Brain microvascular endothelial cell (primary cell): Measurements from ENCODE around the gene EML4.

Experiments used
- DNase-seq: peaks from one replicate; pipeline ENCODE4 v3.0.0-alpha.2; 2020
- H3K27ac ChIP-seq: fragments of 250-450 bp; sonication (Bioruptor Pico); 2 replicates; pipeline ENCODE4 v1.5.1; 2020; ENCODE audit warnings: mild to moderate bottlenecking, moderate library complexity
- H3K27me3 ChIP-seq: fragments of 250-450 bp; sonication (Bioruptor Pico); replicated peaks from 2 replicates; pipeline ENCODE4 v1.5.1; 2020; ENCODE audit warnings: mild to moderate bottlenecking
- H3K36me3 ChIP-seq: fragments of 250-450 bp; sonication (Bioruptor Pico); replicated peaks from 2 replicates; pipeline ENCODE4 v1.5.1; 2020; ENCODE audit warnings: mild to moderate bottlenecking
- H3K4me3 ChIP-seq: 2 replicates; pipeline ENCODE4 v1.5.1; 2011; ENCODE audit warnings: low read depth, mild to moderate bottlenecking, control low read depth, low read length, moderate library complexity
- CTCF ChIP-seq: IDR thresholded peaks from 2 replicates; pipeline ENCODE4 v1.5.1; 2011; ENCODE audit warnings: low read depth, mild to moderate bottlenecking, moderate library complexity, low read length, control low read depth, inconsistent platforms; ENCODE audit errors: missing control alignments
- in situ Hi-C: cut with HindIII; loops from 2 replicates; pipeline ENCODE4 v1.10.0; 2017; ENCODE audit warnings: low sequenced_read_pairs, low pct_ligation_motif_present

The EML4 gene

GRCh38 chr2:42205337-42205736, 36.2 kb downstream of the EML4 start:
- no peak for TF ChIP-seq CTCF
- H3K4me3 ChIP-seq: no peak overlapping the region

GRCh38 chr2:42207826-42208225, 38.7 kb downstream of the EML4 start:
- DNase-seq: no peak
- in situ Hi-C loops: no loop called here

More at GRCh38 chr2:42205337-42205736, 36.2 kb downstream of the EML4 start:
- Histone ChIP-seq H3K36me3 (no peaks in the 10 kb centered on the region), H3K27ac (no peak overlapping the region), H3K27me3 (no peaks in the 10 kb centered on the region)
- no peak for DNase-seq
- in situ Hi-C loops: no loop called here

GRCh38 chr2:42210203-42210602, 41.0 kb downstream of the EML4 start:
- DNase-seq: no peak
- no peak overlapping the region for H3K27ac ChIP-seq
- no peaks in the 10 kb centered on the region for H3K27me3 ChIP-seq
- H3K36me3 ChIP-seq: no peaks in the 10 kb centered on the region
- no peak overlapping the region for H3K4me3 ChIP-seq
- in situ Hi-C loops: no loop called here
- no peak for TF ChIP-seq CTCF

More at GRCh38 chr2:42207826-42208225, 38.7 kb downstream of the EML4 start:
- no peaks in the 10 kb centered on the region for H3K27me3 ChIP-seq
- H3K4me3 ChIP-seq: no peak overlapping the region
- TF ChIP-seq CTCF: no peak
- no peaks in the 10 kb centered on the region for H3K36me3 ChIP-seq
- H3K27ac ChIP-seq: no peak overlapping the region

GRCh38 chr2:42211291-42211690, 42.1 kb downstream of the EML4 start:
- Histone ChIP-seq H3K36me3 (no peaks in the 10 kb centered on the region), H3K27ac (no peak overlapping the region), H3K27me3 (no peaks in the 10 kb centered on the region), H3K4me3 (no peak overlapping the region)
- in situ Hi-C loops: no loop called here
- DNase-seq: no peak
- no peak for TF ChIP-seq CTCF

GRCh38 chr2:42214669-42215068, 45.5 kb downstream of the EML4 start:
- in situ Hi-C loops: no loop called here

More at GRCh38 chr2:42214669-42215068, 45.5 kb downstream of the EML4 start:
- no peak overlapping the region for H3K27ac ChIP-seq
- no peaks in the 10 kb centered on the region for H3K36me3 ChIP-seq
- H3K27me3 ChIP-seq: no peaks in the 10 kb centered on the region
- no peak overlapping the region for H3K4me3 ChIP-seq
- DNase-seq: no peak
- TF ChIP-seq CTCF: no peak
